H1 (cell line): Measurements from ENCODE around the gene CBX4. TPM values are rescaled to one million over a fixed set of nuclear protein-coding genes. Genes with fewer than 3 reads are reported as not detected.

ENCODE experiments used
- CTCF ChIA-PET: fragments of 300-600 bp; sonication (Branson Sonifier 250); formaldehyde crosslinking; loops from one replicate; lab custom pipeline; 2021; ENCODE audit not compliant: partially characterized antibody; lab: Charles Lee
- POLR2A ChIA-PET: fragments of 300-600 bp; sonication (Branson Sonifier 250); formaldehyde crosslinking; loops from one replicate; lab custom pipeline; 2021; ENCODE audit warnings: inconsistent platforms; ENCODE audit not compliant: partially characterized antibody; lab: Charles Lee
- DNase-seq, 2 experiments: peaks; one replicate each; pipeline versions ENCODE4 v3.0.0 to v3.0.0-alpha.2; 2010 to 2022; ENCODE audit warnings: low spot score in 2 of 2, low read depth in 1 of 2, mixed read lengths in 1 of 2
- FAIRE-seq: peaks from 2 replicates; lab custom pipeline; 2011; peaks lifted over from hg19 to GRCh38; lab: Jason Lieb, UNC
- H2AFZ ChIP-seq: 2 replicates; pipeline ENCODE4 v1.8.1; 2012; ENCODE audit warnings: low read length, inconsistent platforms
- H2AK5ac ChIP-seq: 2 replicates; pipeline ENCODE4 v1.6.1; 2013; ENCODE audit warnings: low read depth, low read length
- H2BK120ac ChIP-seq: replicated peaks from 2 replicates; pipeline ENCODE3; 2013; ENCODE audit warnings: low read depth, low read length, inconsistent platforms
- H2BK12ac ChIP-seq: 2 replicates; pipeline ENCODE4 v1.6.1; 2013; ENCODE audit warnings: low read depth, low read length
- H2BK15ac ChIP-seq: 2 replicates; pipeline ENCODE4 v1.6.1; 2013; ENCODE audit warnings: low read length
- H2BK20ac ChIP-seq: 2 replicates; pipeline ENCODE4 v1.6.1; 2013; ENCODE audit warnings: low read length
- H2BK5ac ChIP-seq: 2 replicates; pipeline ENCODE4 v1.6.1; 2013; ENCODE audit warnings: low read depth, low read length
- H3K14ac ChIP-seq: 2 replicates; pipeline ENCODE4 v1.6.1; 2013; ENCODE audit warnings: inconsistent platforms; ENCODE audit not compliant: insufficient read length
- H3K18ac ChIP-seq: 2 replicates; pipeline ENCODE4 v1.6.1; 2013; ENCODE audit warnings: low read length; ENCODE audit errors: extremely low read depth
- H3K23ac ChIP-seq: 2 replicates; pipeline ENCODE4 v1.6.1; 2013; ENCODE audit warnings: inconsistent platforms; ENCODE audit not compliant: insufficient read length
- H3K23me2 ChIP-seq: 2 replicates; pipeline ENCODE4 v1.6.1; 2013; ENCODE audit warnings: low read depth, low read length
- H3K27ac ChIP-seq: 2 replicates; pipeline ENCODE4 v1.6.1; 2011; ENCODE audit warnings: low read depth, low read length, inconsistent platforms
- H3K27me3 ChIP-seq, 4 experiments: replicated peaks in 1 of 4; 1 replicate in 1 of 4; 2 replicates in 3 of 4; pipeline versions ENCODE4 v1.6.1 to v1.8.1; 2011 to 2013; ENCODE audit warnings: low read length in 3 of 4, mild to moderate bottlenecking in 3 of 4, inconsistent platforms in 2 of 4, mixed read lengths in 2 of 4, moderate library complexity in 1 of 4; ENCODE audit not compliant: control insufficient read depth in 3 of 4, insufficient read depth in 3 of 4; ENCODE audit errors: extremely low read depth in 1 of 4
- H3K36me3 ChIP-seq, 4 experiments: 2 replicates each; pipeline versions ENCODE4 v1.6.1 to v1.8.1; 2011 to 2013; ENCODE audit warnings: mild to moderate bottlenecking in 4 of 4, low read length in 3 of 4, moderate library complexity in 2 of 4, control low read depth in 1 of 4, inconsistent platforms in 1 of 4; ENCODE audit not compliant: insufficient read depth in 4 of 4, control insufficient read depth in 2 of 4
- H3K4ac ChIP-seq: replicated peaks from 2 replicates; pipeline ENCODE3; 2013; ENCODE audit warnings: low read length, low read depth, mixed read lengths, inconsistent platforms; ENCODE audit not compliant: insufficient read length
- H3K4me1 ChIP-seq, 4 experiments: replicated peaks in 1 of 4; 1 replicate in 1 of 4; 2 replicates in 3 of 4; pipeline versions ENCODE4 v1.6.1 to v1.8.1; 2011 to 2013; ENCODE audit warnings: low read length in 3 of 4, inconsistent platforms in 2 of 4, mixed read lengths in 1 of 4; ENCODE audit not compliant: insufficient read depth in 4 of 4, control insufficient read depth in 3 of 4
- H3K4me2 ChIP-seq, 2 experiments: 2 replicates each; pipeline versions ENCODE4 v1.6.1 to v1.8.1; 2011 to 2013; ENCODE audit warnings: low read depth in 2 of 2, low read length in 2 of 2, control low read depth in 1 of 2, inconsistent platforms in 1 of 2, mild to moderate bottlenecking in 1 of 2; ENCODE audit not compliant: insufficient read depth in 1 of 2
- H3K4me3 ChIP-seq, 4 experiments: fragments of 200-600, 300-600 bp in 1 of 4; sonication (generic), shearing (Covaris generic), sonication (Bioruptor Twin) in 1 of 4; 2 replicates each; pipeline versions ENCODE4 v1.5.1 to v1.8.1; 2011 to 2016; ENCODE audit warnings: low read length in 4 of 4, low read depth in 3 of 4, control low read depth in 2 of 4, inconsistent platforms in 2 of 4, mild to moderate bottlenecking in 2 of 4, mixed read lengths in 1 of 4, moderate library complexity in 1 of 4; ENCODE audit not compliant: insufficient read depth in 2 of 4; ENCODE audit errors: extremely low read depth in 1 of 4
- H3K56ac ChIP-seq: replicated peaks from 2 replicates; pipeline ENCODE3; 2013; ENCODE audit warnings: low read depth, mild to moderate bottlenecking, mixed read lengths, low read length, inconsistent platforms; ENCODE audit not compliant: insufficient read length
- H3K79me1 ChIP-seq: 2 replicates; pipeline ENCODE4 v1.6.1; 2013; ENCODE audit warnings: low read depth, low read length, control low read depth
- H3K79me2 ChIP-seq, 2 experiments: 2 replicates each; pipeline versions ENCODE4 v1.6.1 to v1.8.1; 2012 to 2013; ENCODE audit warnings: low read length in 2 of 2, mild to moderate bottlenecking in 2 of 2, inconsistent platforms in 1 of 2; ENCODE audit not compliant: insufficient read depth in 2 of 2, control insufficient read depth in 1 of 2
- H3K9ac ChIP-seq, 4 experiments: replicated peaks in 1 of 4; 1 replicate in 1 of 4; 2 replicates in 3 of 4; pipeline versions ENCODE4 v1.6.1 to v1.8.1; 2011 to 2013; ENCODE audit warnings: low read depth in 3 of 4, low read length in 3 of 4, control low read depth in 2 of 4, mild to moderate bottlenecking in 2 of 4, moderate library complexity in 2 of 4, inconsistent platforms in 1 of 4; ENCODE audit errors: extremely low read depth in 1 of 4
- H3K9me3 ChIP-seq, 2 experiments: 2 replicates each; pipeline versions ENCODE4 v1.6.1 to v1.8.1; 2012 to 2013; ENCODE audit warnings: mild to moderate bottlenecking in 2 of 2, moderate library complexity in 2 of 2, control low read depth in 1 of 2, inconsistent platforms in 1 of 2, low read depth in 1 of 2, low read length in 1 of 2, mixed read lengths in 1 of 2; ENCODE audit not compliant: insufficient read depth in 2 of 2
- H4K20me1 ChIP-seq, 2 experiments: replicated peaks in 1 of 2; 2 replicates each; pipeline versions ENCODE3 to v1.8.1; 2011 to 2013; ENCODE audit warnings: inconsistent platforms in 2 of 2, low read length in 2 of 2, mild to moderate bottlenecking in 1 of 2; ENCODE audit not compliant: insufficient read depth in 2 of 2, control insufficient read depth in 1 of 2
- H4K5ac ChIP-seq: 2 replicates; pipeline ENCODE4 v1.6.1; 2013; ENCODE audit warnings: low read length, low read depth, mixed read lengths, inconsistent platforms; ENCODE audit not compliant: insufficient read length
- H4K8ac ChIP-seq: 2 replicates; pipeline ENCODE4 v1.8.0; 2013; ENCODE audit warnings: mild to moderate bottlenecking, moderate library complexity, low read length, inconsistent platforms; ENCODE audit not compliant: insufficient read depth; ENCODE audit errors: extremely low read depth
- H4K91ac ChIP-seq: replicated peaks from 2 replicates; pipeline ENCODE3; 2013; ENCODE audit warnings: low read length, mixed read lengths, inconsistent platforms; ENCODE audit not compliant: insufficient read length
- ASH2L ChIP-seq: fragments of 200-600, 300-600 bp; sonication (generic); IDR thresholded peaks from one replicate; pipeline ENCODE4 v1.7.1; 2017; ENCODE audit warnings: low read length
- ATF2 ChIP-seq: IDR thresholded peaks from 2 replicates; pipeline ENCODE4 v1.6.1; 2012; ENCODE audit warnings: low read length, inconsistent platforms
- EGR1 ChIP-seq: IDR thresholded peaks from 2 replicates; pipeline ENCODE4 v1.6.1; 2011; ENCODE audit warnings: low read depth, low read length, borderline replicate concordance
- EP300 ChIP-seq, 2 experiments: IDR thresholded peaks; 1 replicate in 1 of 2; 2 replicates in 1 of 2; pipeline ENCODE4 v1.6.1; 2011 to 2012; ENCODE audit warnings: low read depth in 2 of 2, low read length in 2 of 2, mild to moderate bottlenecking in 2 of 2, borderline replicate concordance in 1 of 2, inconsistent platforms in 1 of 2, moderate library complexity in 1 of 2
- NANOG ChIP-seq: IDR thresholded peaks from 2 replicates; pipeline ENCODE4 v1.6.1; 2011; ENCODE audit warnings: low read length, low read depth, mild to moderate bottlenecking, inconsistent platforms; ENCODE audit not compliant: insufficient read depth, poor library complexity, severe bottlenecking
- PHF8 ChIP-seq: fragments of 200-600 bp; sonication (generic); conservative IDR thresholded peaks from 2 replicates; pipeline ENCODE4 v1.7.1; 2012; ENCODE audit warnings: low read depth, mild to moderate bottlenecking, inconsistent platforms, low read length, moderate library complexity
- RXRA ChIP-seq: IDR thresholded peaks from 2 replicates; pipeline ENCODE4 v1.6.1; 2011; ENCODE audit warnings: low read depth, mild to moderate bottlenecking, low read length, moderate library complexity; ENCODE audit not compliant: insufficient read depth
- SIN3A ChIP-seq, 2 experiments: IDR thresholded peaks in 1 of 2; conservative IDR thresholded peaks in 1 of 2; 2 replicates each; pipeline ENCODE4 v1.6.1; 2011 to 2012; ENCODE audit warnings: low read length in 2 of 2, improper control_type of control experiment in 1 of 2, low read depth in 1 of 2, mild to moderate bottlenecking in 1 of 2
- TAF1 ChIP-seq: IDR thresholded peaks from 2 replicates; pipeline ENCODE4 v1.6.1; 2011; ENCODE audit warnings: mild to moderate bottlenecking, low read depth, low read length
- WGBS, 2 experiments: shearing (Covaris generic) in 1 of 2; methylation state at CpG; one replicate each; pipeline versions ENCODE4 v1.1.6 to v1.1.7; 2013 to 2015; ENCODE audit warnings: low lambda C conversion rate in 2 of 2, mixed read lengths in 2 of 2, inconsistent platforms in 1 of 2, low coverage in 1 of 2, missing lambda C conversion rate in 1 of 2; ENCODE audit not compliant: insufficient replicate concordance in 2 of 2, insufficient coverage in 1 of 2, insufficient read length in 1 of 2; ENCODE audit errors: extremely low coverage in 1 of 2, missing lambda C conversion rate in 1 of 2; 5-methylcytosine and 5-hydroxymethylcytosine counted together
- polyA plus RNA-seq, 7 experiments: library from polyadenylated mRNA; depleted of rRNA in 3 of 7; stranded (reverse) in 5 of 7; unstranded in 2 of 7; fragments of >200 nt in 5 of 7; fragments of 200-250 nt in 2 of 7; gene quantifications; 1 replicate in 5 of 7; 2 replicates in 1 of 7; 4 replicates in 1 of 7; pipeline versions ENCODE4 v1.2.1 to v1.2.3, GENCODE V29; 2011 to 2013; ENCODE audit warnings: missing spikeins in 2 of 7, mixed read lengths in 2 of 7
- total RNA-seq: library from RNA; stranded (reverse); fragmentation: NEBNext Ultra II Directional; extraction: Animal tissue kit (Norgen Biotek cat#: 25700); gene quantifications from 2 replicates; pipeline ENCODE4 v1.2.1, GENCODE V29; 2021

Gene CBX4
- total and polyA plus RNA-seq, 2 of the 8 experiments (the other 6 are each of a cell fraction or from before 2014, with no cell fraction given), result 1.8 to 4.0 TPM

GRCh38 chr17:79851461-79851817 is 12.2 kb upstream of the CBX4 start:
- H3K18ac ChIP-seq, result no peak overlapping the region
- H4K5ac ChIP-seq, result no peak overlapping the region
- peaks cover 0 to 5% (median 4%) of the 10 kb centered on the region in 4 experiments; a peak in 5 of 7 replicates for H3K27me3 ChIP-seq
- ChIA-PET POLR2A (interaction anchor here (1.1 kb wide), 1 partner anchor 37 kb away, joined by 3 read pairs; no protein-coding TSS in a partner anchor), CTCF (interaction anchor here (1.0 to 1.9 kb wide), 6 partner anchors 17 to 121 kb away, joined by 3 to 8 read pairs (median 5); no protein-coding TSS in a partner anchor)
- no peak overlapping the region for H3K4me3 ChIP-seq
- H3K56ac ChIP-seq, result no peak overlapping the region
- no peak overlapping the region for H3K23ac ChIP-seq
- TF ChIP-seq EP300 (IDR thresholded peaks at IDR 0.05; ENCODE audit: borderline replicate concordance in 1 of 2, low read depth in 2 of 2, low read length in 2 of 2) (no peak), NANOG (no peak), SIN3A (conservative IDR thresholded peaks at IDR 0.05 in 1 of 2, IDR thresholded peaks at IDR 0.05 in 1 of 2; ENCODE audit: low read depth in 1 of 2, low read length in 2 of 2) (no peak), PHF8 (no peak), ATF2 (no peak), ASH2L (no peak), EGR1 (no peak), TAF1 (no peak), RXRA (no peak)
- no peak overlapping the region for H4K8ac ChIP-seq
- no peaks in the 10 kb centered on the region for H4K20me1 ChIP-seq
- no peak overlapping the region for H3K4me2 ChIP-seq
- H2BK12ac ChIP-seq, result no peak overlapping the region
- H3K4ac ChIP-seq, result no peak overlapping the region
- no peak for FAIRE-seq
- no peaks in the 10 kb centered on the region for H3K4me1 ChIP-seq
- no peaks in the 10 kb centered on the region for H3K9me3 ChIP-seq
- no peak overlapping the region for H3K27ac ChIP-seq
- H2BK120ac ChIP-seq, result no peak overlapping the region
- no peaks in the 10 kb centered on the region for H3K79me1 ChIP-seq
- DNase-seq, result no peak
- H2AK5ac ChIP-seq, result no peak overlapping the region
- H2AFZ ChIP-seq, result no peak overlapping the region
- no peak overlapping the region for H2BK20ac ChIP-seq
- WGBS, 2 experiments, result 94% methylated on average over 11 of the region's 11 CpGs; no CpG with 5 or more reads in 1 of the 2 experiments
- H3K9ac ChIP-seq, result no peak overlapping the region
- H3K79me2 ChIP-seq, result no peaks in the 10 kb centered on the region
- no peak overlapping the region for H3K14ac ChIP-seq
- H2BK5ac ChIP-seq, result no peak overlapping the region
- H2BK15ac ChIP-seq, result no peak overlapping the region
- H4K91ac ChIP-seq, result no peak overlapping the region
- no peaks in the 10 kb centered on the region for H3K23me2 ChIP-seq
- no peaks in the 10 kb centered on the region for H3K36me3 ChIP-seq
